ENCODE results near the gene RAB6B.

The RAB6B gene

GRCh38 chr3:133781570-133781969, 114.1 kb downstream of the RAB6B start:
- no peak for TF ChIP-seq CTCF (IDR thresholded peaks at IDR 0.05)

DNA sequence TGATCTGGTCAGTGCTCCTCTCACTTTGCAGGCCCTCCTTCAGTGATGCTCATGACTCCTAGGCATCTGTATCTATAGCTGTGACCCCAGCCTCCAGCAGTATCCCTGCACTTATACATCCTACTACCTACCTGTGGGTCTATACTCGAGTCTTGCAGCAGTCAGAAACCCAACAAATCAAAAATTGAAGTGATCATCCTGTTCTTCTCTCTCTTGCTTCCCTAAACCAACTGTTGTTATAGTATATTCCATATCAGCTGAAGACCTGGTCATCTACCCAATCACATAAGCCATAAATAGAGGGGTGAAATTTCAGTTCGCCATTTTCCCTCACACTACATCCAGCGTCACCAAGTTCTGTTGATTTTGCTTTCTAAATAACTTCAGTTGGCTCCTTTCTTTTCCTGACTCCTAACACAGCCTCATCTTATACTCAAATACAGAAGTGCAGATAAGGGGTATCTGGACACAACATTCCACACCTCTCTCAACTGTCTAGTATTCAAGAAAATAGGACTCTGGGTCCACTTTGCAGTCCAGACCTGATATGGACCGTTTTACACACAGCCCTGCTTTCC, 116.0 kb downstream of the RAB6B start:
- TF ChIP-seq CTCF (IDR thresholded peaks at IDR 0.05) = no peak

GRCh38 chr3:133777807-133778568, 117.7 kb downstream of the RAB6B start:
- TF ChIP-seq CTCF (IDR thresholded peaks at IDR 0.05) = no peak

DNA sequence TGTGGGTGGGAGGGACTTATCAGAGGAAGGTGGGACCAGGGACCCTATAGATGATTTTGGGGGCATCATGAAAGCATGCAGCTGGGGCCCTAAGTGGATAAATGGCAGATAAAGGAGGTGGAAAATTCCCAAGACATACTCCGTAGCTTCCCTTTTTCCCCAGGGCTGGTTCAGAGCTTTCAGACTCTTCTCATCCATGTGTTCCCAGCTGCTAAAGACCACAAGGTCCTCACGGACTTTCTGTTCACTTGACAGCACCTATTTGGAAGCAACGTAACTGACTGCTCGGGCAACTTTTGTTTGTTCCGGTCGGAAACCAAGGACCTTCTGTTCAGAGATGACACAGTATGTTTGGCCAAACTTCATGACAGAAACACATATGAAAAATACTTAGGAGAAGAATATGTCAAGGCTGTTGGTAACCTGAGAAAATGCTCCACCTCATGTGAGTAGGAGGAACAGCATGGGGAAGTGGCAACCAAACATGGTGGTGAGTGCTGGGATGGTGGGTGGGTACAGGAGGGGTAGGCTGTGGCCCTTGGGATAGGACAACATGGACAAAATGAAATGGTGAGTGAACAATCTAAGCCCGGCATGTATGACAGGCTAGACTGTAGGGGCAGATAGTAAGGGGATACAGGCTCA, 118.8 kb downstream of the RAB6B start:
- TF ChIP-seq CTCF (IDR thresholded peaks at IDR 0.05) = no peak

DNA sequence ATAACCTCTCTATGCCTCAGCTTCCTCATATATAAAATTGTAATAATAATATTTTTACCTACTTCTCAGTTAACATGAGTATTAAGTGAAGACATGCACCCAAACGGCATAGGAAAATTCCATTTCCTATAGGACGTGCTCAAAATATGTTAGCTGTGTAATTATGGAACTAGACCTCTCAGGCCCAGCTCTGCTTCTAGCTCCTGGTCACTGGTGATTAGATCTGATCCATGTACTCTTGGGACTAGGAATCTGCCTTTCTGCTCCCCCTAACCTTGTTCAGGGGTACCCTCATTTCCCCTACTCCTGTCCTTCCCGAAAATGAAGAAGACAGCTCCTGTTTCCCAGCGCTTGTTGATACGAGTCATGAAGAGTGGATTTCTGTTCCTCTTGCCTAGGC, 119.8 kb downstream of the RAB6B start:
- TF ChIP-seq CTCF (IDR thresholded peaks at IDR 0.05) = no peak

DNA sequence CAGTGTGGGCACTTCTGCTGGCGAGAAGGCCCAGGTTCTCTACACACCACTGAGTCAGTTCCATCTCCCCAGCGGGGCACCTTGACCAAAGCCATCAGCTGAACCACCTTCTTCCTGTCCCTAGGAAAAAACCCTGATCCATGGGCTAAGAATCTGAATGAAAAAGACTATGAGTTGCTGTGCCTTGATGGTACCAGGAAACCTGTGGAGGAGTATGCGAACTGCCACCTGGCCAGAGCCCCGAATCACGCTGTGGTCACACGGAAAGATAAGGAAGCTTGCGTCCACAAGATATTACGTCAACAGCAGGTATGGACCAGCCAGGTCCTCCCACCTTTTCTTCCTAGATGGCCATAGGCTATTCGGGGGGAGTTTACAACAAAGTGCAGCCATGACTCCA, 120.4 kb downstream of the RAB6B start:
- no peak for TF ChIP-seq CTCF (IDR thresholded peaks at IDR 0.05)

Data from LNCAP (cell line).